ENCODE data around the gene TMEM119. TPM values are rescaled to one million over a fixed set of nuclear protein-coding genes. Genes with fewer than 3 reads are reported as not detected.

The TMEM119 gene
- polyA plus RNA-seq, 1 of the 3 experiments (the other 2 are of a cell fraction) = 25.7 TPM

- no peaks in the 10 kb centered on the region; the same call in 1 of the 2 replicates for H4K20me1 ChIP-seq (ENCODE audit: insufficient read depth)
- peaks cover 17% of the 10 kb centered on the region for H3F3A ChIP-seq (replicated peaks; ENCODE audit: insufficient read depth)
- CTCF ChIA-PET = interaction anchor here (0.6 to 16.0 kb wide), 6 partner anchors 8 to 525 kb away, joined by 3 to 503 read pairs (median 3); partner anchors contain the start of gene ALKBH2
- H2AFZ ChIP-seq (ENCODE audit: low read depth) = no peak overlapping the region
- DNase-seq = no peak
- H3K9me3 ChIP-seq = no peaks in the 10 kb centered on the region
- WGBS (ENCODE audit: low lambda C conversion rate) = 63% methylated on average over 7 of the region's 7 CpGs
- TF ChIP-seq EP300 (IDR thresholded peaks at IDR 0.05; ENCODE audit: borderline replicate concordance in 1 of 2, low read depth in 1 of 2, low read length in 1 of 2) = no peak
- TF ChIP-seq GATA2 (CRISPR knock-in tag; IDR thresholded peaks at IDR 0.05) = no peak
- TF ChIP-seq SIN3A (IDR thresholded peaks at IDR 0.05; ENCODE audit: borderline replicate concordance, low read depth, low read length) = no peak
- no peak for TF ChIP-seq USF2 (IDR thresholded peaks at IDR 0.05; ENCODE audit: borderline replicate concordance, low read depth, low read length)
- H3K79me2 ChIP-seq (ENCODE audit: insufficient read depth) = peaks cover 21% of the 10 kb centered on the region
- H3K4me2 ChIP-seq = no peak overlapping the region
- peaks cover 31% of the 10 kb centered on the region in 2 experiments for H3K4me1 ChIP-seq (ENCODE audit: control insufficient read depth in 1 of 2, insufficient read depth in 2 of 2, low read depth in 1 of 2, low read length in 1 of 2)
- H3K9ac ChIP-seq = no peak overlapping the region
- no peak overlapping the region for H3K4me3 ChIP-seq (ENCODE audit: low read depth in 2 of 2, low read length in 1 of 2)
- POLR2A ChIA-PET = interaction anchor here (0.6 kb wide), 1 partner anchor 236 kb away, joined by 3 read pairs; no protein-coding TSS in a partner anchor
- H3K9me2 ChIP-seq = no peaks in the 10 kb centered on the region
- peaks cover 49 to 57% of the 10 kb centered on the region in 2 experiments for H3K36me3 ChIP-seq (replicated peaks in 1 of 2; ENCODE audit: control insufficient read depth in 1 of 2, insufficient read depth in 2 of 2, low read length in 1 of 2)
- H3K27me3 ChIP-seq (ENCODE audit: insufficient read depth) = no peaks in the 10 kb centered on the region
- H3K27ac ChIP-seq (ENCODE audit: low read depth in 2 of 2, low read length in 1 of 2) = peak overlapping the region; percentile 7 to 9; a peak in 2 of 4 replicates
Observed at GRCh38 chr12:108567406-108568337, 30.2 kb downstream of the TMEM119 start.

- Histone ChIP-seq H3K4me3 (ENCODE audit: low read depth in 2 of 2, low read length in 1 of 2) (no peak overlapping the region), H3K27me3 (ENCODE audit: insufficient read depth) (no peaks in the 10 kb centered on the region), H3K27ac (ENCODE audit: low read depth in 2 of 2, low read length in 1 of 2) (peak overlapping the region; percentile 46 to 86; a peak in 3 of 4 replicates), H3K9ac (no peak overlapping the region), H3K9me3 (no peaks in the 10 kb centered on the region), H3K36me3 (replicated peaks in 1 of 2; ENCODE audit: control insufficient read depth in 1 of 2, insufficient read depth in 2 of 2, low read length in 1 of 2) (peaks cover 49 to 57% of the 10 kb centered on the region in 2 experiments), H3F3A (replicated peaks; ENCODE audit: insufficient read depth) (peaks cover 24% of the 10 kb centered on the region), H2AFZ (ENCODE audit: low read depth) (no peak overlapping the region), H3K4me1 (ENCODE audit: control insufficient read depth in 1 of 2, insufficient read depth in 2 of 2, low read depth in 1 of 2, low read length in 1 of 2) (peaks cover 31 to 34% of the 10 kb centered on the region in 2 experiments), H3K79me2 (ENCODE audit: insufficient read depth) (peaks cover 28% of the 10 kb centered on the region), H3K9me2 (no peaks in the 10 kb centered on the region), H3K4me2 (0 out of 2 replicates have a peak overlapping the region, but pooled peaks have one; percentile 3), H4K20me1 (ENCODE audit: insufficient read depth) (no peaks in the 10 kb centered on the region; the same call in 1 of the 2 replicates)
- ChIA-PET CTCF (interaction anchor here (0.7 to 16.0 kb wide), 8 partner anchors 10 to 648 kb away, joined by 3 to 503 read pairs (median 3); partner anchors contain the start of gene ALKBH2), POLR2A (interaction anchor here (0.8 kb wide), 1 partner anchor 43 kb away, joined by 3 read pairs; no protein-coding TSS in a partner anchor)
- TF ChIP-seq USF2 (IDR thresholded peaks at IDR 0.05; ENCODE audit: borderline replicate concordance, low read depth, low read length) (no peak), CHD2 (IDR thresholded peaks at IDR 0.05; ENCODE audit: low read length, partially characterized antibody) (no peak), TEAD4 (IDR thresholded peaks at IDR 0.05; ENCODE audit: borderline replicate concordance, insufficient read depth) (no peak), NFIC (IDR thresholded peaks at IDR 0.05; ENCODE audit: borderline replicate concordance) (no peak), RFX5 (IDR thresholded peaks at IDR 0.05; ENCODE audit: low read length) (no peak), IRF3 (IDR thresholded peaks at IDR 0.05; ENCODE audit: low read depth, low read length) (no peak), FOXJ3 (CRISPR knock-in tag; IDR thresholded peaks at IDR 0.05) (no peak), TCF12 (IDR thresholded peaks at IDR 0.05) (no peak), MAX (IDR thresholded peaks at IDR 0.05; ENCODE audit: low read depth) (no peak), MEF2A (IDR thresholded peaks at IDR 0.05; ENCODE audit: borderline replicate concordance, low read depth) (no peak), SMC3 (IDR thresholded peaks at IDR 0.05; ENCODE audit: low read depth, low read length) (no peak), POLR2AphosphoS5 (IDR thresholded peaks at IDR 0.05; ENCODE audit: low read depth, low read length) (no peak), PBX3 (IDR thresholded peaks at IDR 0.05) (no peak), NRF1 (IDR thresholded peaks at IDR 0.05; ENCODE audit: low read depth, low read length) (no peak), EP300 (IDR thresholded peaks at IDR 0.05; ENCODE audit: borderline replicate concordance in 1 of 2, low read depth in 1 of 2, low read length in 1 of 2) (no peak), GATA2 (CRISPR knock-in tag; IDR thresholded peaks at IDR 0.05) (no peak), EZH2phosphoT487 (IDR thresholded peaks at IDR 0.05; ENCODE audit: borderline replicate concordance, low read depth) (no peak)
- no peak for DNase-seq
- WGBS (ENCODE audit: low lambda C conversion rate) = 90% methylated on average over 4 of the region's 4 CpGs
Observed at GRCh38 chr12:108566452-108566851, 31.4 kb downstream of the TMEM119 start.
